SHP77 treated with DMSO at 0.1 percent for 48 hours (cell line): ENCODE results near the gene METTL3.
"Not testable (repeated sequence)": the region's sequence is repeated elsewhere in the genome, so short reads cannot be mapped to it uniquely, and the experiment has no call there.

ENCODE experiments used
- DNase-seq: peaks from one replicate; lab custom pipeline; 2025; lab: John Stamatoyannopoulos, UW

The METTL3 gene

GRCh38 chr14:21510735-21511657, at the start of gene METTL3:
Gene METTL3, minus strand, starts transcription at chr14:21511340. Its CDS starts 117 bp downstream, at chr14:21511223.
- DNase-seq = peak; percentile 100

- no peak for DNase-seq
These were observed 47.6 kb upstream of the METTL3 start for GRCh38 chr14:21558703-21559170.

- DNase-seq = peak; percentile 83
These were observed 46.2 kb upstream of the METTL3 start for GRCh38 chr14:21557084-21557901.

GRCh38 chr14:21556378-21557083, 45.4 kb upstream of the METTL3 start:
- no peak for DNase-seq

GRCh38 chr14:21553266-21553665, 42.1 kb upstream of the METTL3 start:
- no peak for DNase-seq

- not testable (repeated sequence) for DNase-seq
These were observed 33.4 kb upstream of the METTL3 start for GRCh38 chr14:21544588-21544987.

GRCh38 chr14:21543963-21544362, 32.8 kb upstream of the METTL3 start:
- DNase-seq = no peak

- no peak for DNase-seq
These were observed 32.4 kb upstream of the METTL3 start for GRCh38 chr14:21543521-21543960.

GRCh38 chr14:21541413-21542074, 30.4 kb upstream of the METTL3 start:
- DNase-seq = no peak

- DNase-seq = no peak
These were observed 28.2 kb upstream of the METTL3 start for GRCh38 chr14:21539189-21539940.

- DNase-seq = no peak
These were observed 25.9 kb upstream of the METTL3 start for GRCh38 chr14:21537090-21537424.

- DNase-seq = no peak
These were observed 25.4 kb upstream of the METTL3 start for GRCh38 chr14:21536418-21537089.

GRCh38 chr14:21535545-21536417, 24.6 kb upstream of the METTL3 start:
- DNase-seq = no peak

GRCh38 chr14:21534576-21534975, 23.4 kb upstream of the METTL3 start:
- DNase-seq = no peak

- DNase-seq = no peak
These were observed 22.2 kb upstream of the METTL3 start for GRCh38 chr14:21533294-21533693.

GRCh38 chr14:21529515-21529914, 18.4 kb upstream of the METTL3 start:
- no peak for DNase-seq

GRCh38 chr14:21528381-21529348, 17.5 kb upstream of the METTL3 start:
- DNase-seq = no peak

- no peak for DNase-seq
These were observed 16.2 kb upstream of the METTL3 start for GRCh38 chr14:21527318-21527679.
